ENCODE measurements around the gene ZNF426. TPM values are rescaled to one million over a fixed set of nuclear protein-coding genes. Genes with fewer than 3 reads are reported as not detected.
A peak's percentile ranks its signal among the peaks of the same experiment; 100 is the strongest.
"Not testable (repeated sequence)": the region's sequence is repeated elsewhere in the genome, so short reads cannot be mapped to it uniquely, and the experiment has no call there.

ZNF426 gene
- total RNA-seq, 3 donors from 2014 or later (not counting 1 experiment from before 2014, with no cell fraction given): 14.1 to 17.3 (median 14.4) TPM

DNA sequence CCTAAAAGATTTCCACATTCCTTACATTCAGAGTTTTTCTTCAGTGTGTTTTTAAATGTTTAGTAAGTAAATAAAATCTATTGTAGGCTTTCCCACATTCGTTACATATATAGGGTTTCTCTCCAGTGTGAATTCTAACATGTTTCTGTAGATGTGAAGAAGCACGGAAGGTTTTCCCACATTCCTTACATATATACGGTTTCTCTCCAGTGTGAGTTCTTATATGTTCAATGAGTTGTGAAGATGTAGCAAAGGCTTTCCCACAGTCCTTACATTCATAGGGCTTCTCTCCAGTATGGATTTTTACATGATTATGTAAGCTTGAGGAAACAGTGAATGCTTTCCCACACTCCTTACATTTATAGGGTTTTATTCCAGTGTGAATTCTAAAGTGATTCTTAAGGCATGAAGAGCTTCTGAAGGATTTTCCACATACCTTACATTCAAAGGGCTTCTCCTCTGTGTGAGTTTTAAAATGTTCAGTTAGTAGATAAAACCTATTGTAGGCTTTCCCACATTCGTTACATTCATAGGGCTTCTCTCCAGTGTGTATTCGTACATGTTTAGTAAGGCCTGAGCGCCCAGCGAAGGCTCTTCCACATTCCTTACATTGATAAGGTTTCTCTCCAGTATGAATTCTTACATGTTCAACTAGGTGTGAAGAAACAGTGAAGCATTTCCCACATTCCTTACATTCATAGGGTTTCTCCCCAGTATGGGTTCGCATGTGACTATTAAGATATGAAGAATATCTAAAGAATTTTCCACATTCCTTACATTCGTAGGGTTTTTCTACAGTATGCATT lies 27.7 kb upstream of the ZNF426 start:
- intact Hi-C loops (cut with micrococcal nuclease): loop anchor here (5.0 kb wide), 1 partner anchor 44 kb away; no protein-coding TSS in a partner anchor

DNA sequence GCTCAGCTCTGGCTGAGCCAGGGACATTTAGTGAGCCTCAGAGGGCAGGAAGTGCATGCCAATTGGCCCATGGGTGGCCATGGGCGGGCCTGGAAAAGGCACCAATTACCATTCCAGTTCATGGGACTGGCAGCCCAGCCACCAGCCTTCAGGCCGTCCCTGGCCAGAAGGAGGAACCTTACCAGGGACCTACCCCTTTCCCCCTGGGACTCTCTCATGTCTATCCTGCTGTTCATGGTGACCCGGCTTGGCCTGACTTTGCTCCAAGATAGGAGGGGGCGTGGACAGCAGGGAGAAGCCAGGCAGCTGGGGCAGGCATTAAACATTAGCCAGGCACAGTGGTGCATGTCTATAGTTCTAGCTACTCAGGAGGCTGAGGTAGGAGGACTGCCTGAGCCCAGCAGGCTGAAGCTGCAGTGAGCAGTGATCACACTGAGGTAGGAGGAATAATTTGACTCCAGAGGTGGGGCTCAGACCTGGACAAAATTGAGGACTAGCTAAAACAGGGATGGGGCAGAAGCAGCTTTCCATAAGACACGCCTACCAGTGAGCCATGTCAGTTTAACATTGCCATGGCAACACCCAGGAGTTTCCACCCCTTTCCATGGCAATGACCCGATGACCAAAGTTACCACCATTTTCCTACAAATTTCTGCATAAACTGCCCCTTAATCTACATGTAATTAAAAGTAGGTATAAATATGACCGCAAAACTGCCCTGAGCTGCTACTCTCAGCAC lies 14.3 kb upstream of the ZNF426 start:
- Mint-ChIP-seq H3K4me3 (no peak overlapping the region), H3K4me1 (no peaks in the 10 kb centered on the region), H3K9me3 (peaks cover 3 to 9% of the 10 kb centered on the region in 2 donors), H3K36me3 (no peaks in the 10 kb centered on the region), H3K27me3 (ENCODE audit: low read depth in 2 of 2) (no peaks in the 10 kb centered on the region), H3K27ac (no peak overlapping the region)
- H3K4me3 ChIP-seq (ENCODE audit: low read length): no peak overlapping the region
- TF ChIP-seq, protein P1, sequence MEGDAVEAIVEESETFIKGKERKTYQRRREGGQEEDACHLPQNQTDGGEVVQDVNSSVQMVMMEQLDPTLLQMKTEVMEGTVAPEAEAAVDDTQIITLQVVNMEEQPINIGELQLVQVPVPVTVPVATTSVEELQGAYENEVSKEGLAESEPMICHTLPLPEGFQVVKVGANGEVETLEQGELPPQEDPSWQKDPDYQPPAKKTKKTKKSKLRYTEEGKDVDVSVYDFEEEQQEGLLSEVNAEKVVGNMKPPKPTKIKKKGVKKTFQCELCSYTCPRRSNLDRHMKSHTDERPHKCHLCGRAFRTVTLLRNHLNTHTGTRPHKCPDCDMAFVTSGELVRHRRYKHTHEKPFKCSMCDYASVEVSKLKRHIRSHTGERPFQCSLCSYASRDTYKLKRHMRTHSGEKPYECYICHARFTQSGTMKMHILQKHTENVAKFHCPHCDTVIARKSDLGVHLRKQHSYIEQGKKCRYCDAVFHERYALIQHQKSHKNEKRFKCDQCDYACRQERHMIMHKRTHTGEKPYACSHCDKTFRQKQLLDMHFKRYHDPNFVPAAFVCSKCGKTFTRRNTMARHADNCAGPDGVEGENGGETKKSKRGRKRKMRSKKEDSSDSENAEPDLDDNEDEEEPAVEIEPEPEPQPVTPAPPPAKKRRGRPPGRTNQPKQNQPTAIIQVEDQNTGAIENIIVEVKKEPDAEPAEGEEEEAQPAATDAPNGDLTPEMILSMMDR (IDR thresholded peaks at IDR 0.05): no peak
- no peaks in the 10 kb centered on the region for H3K27me3 ChIP-seq (ENCODE audit: control insufficient read depth, insufficient read depth, low read length)
- no peaks in the 10 kb centered on the region for H3K36me3 ChIP-seq (ENCODE audit: control insufficient read depth, insufficient read depth, low read length)
- intact Hi-C loops (cut with micrococcal nuclease): no loop called here
- peaks cover 10% of the 10 kb centered on the region for H3K9me3 ChIP-seq (ENCODE audit: control insufficient read depth, insufficient read depth, low read length)
- ATAC-seq (no peak), DNase-seq (no peak)
- 95% methylated on average over 7 of the region's 7 CpGs for WGBS (ENCODE audit: insufficient coverage)
- no peak overlapping the region for H3K27ac ChIP-seq (ENCODE audit: low read length)
- H3K4me1 ChIP-seq (ENCODE audit: control insufficient read depth, insufficient read depth, low read length): no peaks in the 10 kb centered on the region

More for the DNA sequence above, 27.7 kb upstream of the ZNF426 start:
- no peaks in the 10 kb centered on the region for H3K27me3 Mint-ChIP-seq (ENCODE audit: low read depth in 2 of 2)
- Histone ChIP-seq H3K9me3 (ENCODE audit: control insufficient read depth, insufficient read depth, low read length) (peaks cover 69% of the 10 kb centered on the region), H3K27ac (ENCODE audit: low read length) (no peak overlapping the region), H3K4me3 (ENCODE audit: low read length) (no peak overlapping the region), H3K27me3 (ENCODE audit: control insufficient read depth, insufficient read depth, low read length) (no peaks in the 10 kb centered on the region), H3K4me1 (ENCODE audit: control insufficient read depth, insufficient read depth, low read length) (no peaks in the 10 kb centered on the region), H3K36me3 (ENCODE audit: control insufficient read depth, insufficient read depth, low read length) (peaks cover 52% of the 10 kb centered on the region)
- TF ChIP-seq, protein P1 (IDR thresholded peaks at IDR 0.05): no peak
- WGBS (ENCODE audit: insufficient coverage): 98% methylated on average over 4 of the region's 9 CpGs
- H3K4me3 Mint-ChIP-seq: no peak overlapping the region
- DNase-seq (no peak), ATAC-seq (no peak)
- peaks cover 6 to 9% of the 10 kb centered on the region in 2 donors for H3K4me1 Mint-ChIP-seq
- peaks cover 9 to 25% of the 10 kb centered on the region in 2 donors for H3K9me3 Mint-ChIP-seq
- H3K27ac Mint-ChIP-seq: peak overlapping the region in 1 of 2 donors; percentile 23
- peaks cover 75% of the 10 kb centered on the region for H3K36me3 Mint-ChIP-seq

DNA sequence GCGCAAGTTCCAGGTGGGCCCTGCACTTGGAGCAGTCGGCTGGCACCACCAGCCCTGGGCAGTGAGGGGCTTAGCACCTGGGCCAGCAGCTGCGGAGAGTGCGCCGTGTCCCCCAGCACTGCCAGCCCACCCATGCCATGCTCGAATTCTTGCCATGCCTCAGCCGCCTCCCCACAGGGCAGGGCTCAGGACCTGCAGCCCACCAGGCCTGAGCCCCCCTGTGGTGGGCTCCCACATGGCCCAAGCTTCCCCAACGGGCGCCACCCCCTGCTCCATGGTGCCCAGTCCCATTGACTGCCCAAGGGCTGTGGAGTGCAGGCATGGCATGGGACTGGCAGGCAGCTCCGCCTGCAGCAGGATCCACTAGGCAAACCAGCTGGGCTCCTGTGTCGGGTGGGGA lies 9.4 kb upstream of the ZNF426 start:
- no peaks in the 10 kb centered on the region for H3K36me3 Mint-ChIP-seq
- no peak overlapping the region for H3K27ac Mint-ChIP-seq
- H3K4me3 Mint-ChIP-seq: no peak overlapping the region
- DNase-seq (no peak), ATAC-seq (no peak)
- Histone ChIP-seq H3K4me1 (ENCODE audit: control insufficient read depth, insufficient read depth, low read length) (no peaks in the 10 kb centered on the region), H3K27ac (ENCODE audit: low read length) (no peak overlapping the region), H3K27me3 (ENCODE audit: control insufficient read depth, insufficient read depth, low read length) (no peaks in the 10 kb centered on the region), H3K9me3 (ENCODE audit: control insufficient read depth, insufficient read depth, low read length) (peaks cover 3% of the 10 kb centered on the region), H3K36me3 (ENCODE audit: control insufficient read depth, insufficient read depth, low read length) (no peaks in the 10 kb centered on the region), H3K4me3 (ENCODE audit: low read length) (no peak overlapping the region)
- TF ChIP-seq, protein P1 (IDR thresholded peaks at IDR 0.05): no peak
- H3K4me1 Mint-ChIP-seq: no peaks in the 10 kb centered on the region
- WGBS (ENCODE audit: insufficient coverage): 93% methylated on average over 11 of the region's 11 CpGs
- peaks cover 3 to 9% of the 10 kb centered on the region in 2 donors for H3K9me3 Mint-ChIP-seq
- H3K27me3 Mint-ChIP-seq (ENCODE audit: low read depth in 2 of 2): no peaks in the 10 kb centered on the region
- intact Hi-C loops (cut with micrococcal nuclease): no loop called here

DNA sequence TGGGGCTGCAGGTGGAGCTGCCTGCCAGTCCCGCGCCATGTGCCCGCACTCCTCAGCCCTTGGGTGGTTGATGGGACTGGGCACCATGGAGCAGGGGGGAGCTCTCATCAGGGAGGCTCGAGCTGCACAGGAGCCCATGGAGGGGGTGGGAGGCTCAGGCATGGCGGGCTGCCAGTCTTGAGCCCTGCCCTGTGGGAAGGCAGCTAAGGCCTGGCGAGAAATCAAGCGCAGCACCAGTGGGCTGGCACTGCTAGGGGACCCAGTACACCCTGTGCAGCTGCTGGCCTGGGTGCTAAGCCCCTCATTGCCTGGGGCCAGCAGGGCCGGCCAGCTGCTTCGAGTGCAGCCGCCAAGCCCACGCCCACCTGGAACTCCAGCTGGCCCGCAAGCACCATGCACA lies 2.8 kb upstream of the ZNF426 start:
- 91% methylated on average over 12 of the region's 12 CpGs for WGBS (ENCODE audit: insufficient coverage)
- H3K9me3 Mint-ChIP-seq; DNase-seq; H3K9me3 ChIP-seq (ENCODE audit: control insufficient read depth, insufficient read depth, low read length); H3K27me3 Mint-ChIP-seq (ENCODE audit: low read depth in 2 of 2); H3K27ac Mint-ChIP-seq; ATAC-seq; H3K36me3 ChIP-seq (ENCODE audit: control insufficient read depth, insufficient read depth, low read length); H3K4me3 Mint-ChIP-seq; H3K27ac ChIP-seq (ENCODE audit: low read length); H3K4me3 ChIP-seq (ENCODE audit: low read length); H3K27me3 ChIP-seq (ENCODE audit: control insufficient read depth, insufficient read depth, low read length); H3K36me3 Mint-ChIP-seq; intact Hi-C loops (cut with micrococcal nuclease): not testable (repeated sequence)
- peaks cover 17% of the 10 kb centered on the region for H3K4me1 ChIP-seq (ENCODE audit: control insufficient read depth, insufficient read depth, low read length)
- peaks cover 12 to 28% of the 10 kb centered on the region in 2 donors for H3K4me1 Mint-ChIP-seq

DNA sequence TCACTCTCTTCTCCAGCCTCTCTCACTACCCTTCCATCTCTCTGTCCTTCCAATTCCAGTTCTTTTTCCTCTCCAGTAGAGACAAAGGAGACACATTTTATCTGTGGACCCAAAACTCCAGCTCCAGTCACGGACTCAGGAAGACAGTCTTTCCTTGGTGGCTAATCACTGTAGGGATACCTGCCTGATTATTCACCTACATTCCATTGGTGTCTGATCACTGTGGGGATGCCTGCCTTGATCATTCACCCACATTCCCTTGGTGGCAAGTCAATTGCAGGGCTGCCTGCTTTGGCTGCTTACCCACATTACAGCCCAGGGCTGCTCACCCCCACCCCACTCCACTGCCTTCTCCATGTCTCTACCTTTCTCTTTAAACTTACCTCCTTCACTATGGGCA lies 1.5 kb upstream of the ZNF426 start:
- H3K9me3 Mint-ChIP-seq; intact Hi-C loops (cut with micrococcal nuclease); H3K9me3 ChIP-seq (ENCODE audit: control insufficient read depth, insufficient read depth, low read length); DNase-seq; H3K27me3 Mint-ChIP-seq (ENCODE audit: low read depth in 2 of 2); H3K27me3 ChIP-seq (ENCODE audit: control insufficient read depth, insufficient read depth, low read length); H3K27ac ChIP-seq (ENCODE audit: low read length); H3K4me3 ChIP-seq (ENCODE audit: low read length); ATAC-seq: not testable (repeated sequence)
- Histone ChIP-seq H3K4me1 (ENCODE audit: control insufficient read depth, insufficient read depth, low read length) (peaks cover 17% of the 10 kb centered on the region), H3K36me3 (ENCODE audit: control insufficient read depth, insufficient read depth, low read length) (peaks cover 10% of the 10 kb centered on the region)
- WGBS (ENCODE audit: insufficient coverage): 97% methylated on average over 1 of the region's 1 CpG
- peak overlapping the region; percentile 97 to 99 for H3K27ac Mint-ChIP-seq
- H3K36me3 Mint-ChIP-seq: peaks cover 12% of the 10 kb centered on the region
- H3K4me3 Mint-ChIP-seq: peak overlapping the region; percentile 72
- H3K4me1 Mint-ChIP-seq: peaks cover 17 to 33% of the 10 kb centered on the region in 2 donors
